Measurements from ENCODE around the gene VSTM2B.

Gene VSTM2B

GRCh38 chr19:29499921-29500590 lies 25.7 kb upstream of the VSTM2B start:
- Mint-ChIP-seq H3K36me3 (ENCODE audit: low read depth) (no peaks in the 10 kb centered on the region), H3K27me3 (ENCODE audit: low read depth, poor library complexity) (peaks cover 6% of the 10 kb centered on the region), H3K9me3 (no peaks in the 10 kb centered on the region), H3K4me1 (peaks cover 26% of the 10 kb centered on the region), H3K27ac (no peak overlapping the region), H3K4me3 (no peak overlapping the region)
- no peak for TF ChIP-seq CTCF (IDR thresholded peaks at IDR 0.05)
- DNase-seq: no peak

DNA sequence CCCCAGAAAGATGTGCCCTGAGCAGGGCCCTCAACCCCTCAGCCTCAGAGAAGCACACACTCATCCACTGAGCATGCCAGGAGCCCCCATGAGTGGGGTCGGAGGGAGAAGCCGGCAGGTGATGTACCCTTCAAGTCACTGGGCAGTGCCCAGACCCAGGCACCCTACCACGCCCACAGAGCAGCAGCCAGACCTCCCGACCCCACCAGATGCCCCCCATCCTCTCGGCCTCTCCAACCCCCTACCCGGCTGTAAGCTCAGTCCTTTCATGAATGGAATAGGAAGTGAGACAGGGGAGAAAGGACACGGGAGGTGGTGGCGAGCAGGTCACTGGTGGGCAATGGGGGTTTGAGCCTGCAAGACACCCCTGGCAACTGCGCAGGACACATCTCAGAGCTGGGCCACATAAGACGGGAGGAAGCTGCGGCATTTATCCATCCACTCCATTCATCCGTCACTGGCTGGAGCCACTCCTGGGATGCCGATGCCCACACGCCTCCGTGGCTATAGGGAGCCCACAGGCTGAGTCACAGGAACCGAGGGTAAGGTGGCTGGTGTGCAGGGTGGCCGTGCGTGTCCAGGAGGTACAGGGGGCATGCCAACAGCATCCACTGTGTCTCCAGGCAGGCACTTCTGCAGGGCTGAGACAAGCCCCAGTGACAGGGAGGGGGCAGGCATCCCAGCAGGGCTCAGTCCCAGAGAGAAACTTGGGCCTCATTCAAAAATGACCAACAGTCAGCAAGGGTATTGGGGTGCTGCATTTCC lies 23.8 kb upstream of the VSTM2B start:
- Mint-ChIP-seq H3K9me3 (no peaks in the 10 kb centered on the region), H3K4me1 (peaks cover 27% of the 10 kb centered on the region), H3K36me3 (ENCODE audit: low read depth) (no peaks in the 10 kb centered on the region), H3K4me3 (no peak overlapping the region), H3K27ac (no peak overlapping the region), H3K27me3 (ENCODE audit: low read depth, poor library complexity) (peaks cover 4% of the 10 kb centered on the region)
- DNase-seq: no peak
- TF ChIP-seq CTCF (IDR thresholded peaks at IDR 0.05): no peak

DNA sequence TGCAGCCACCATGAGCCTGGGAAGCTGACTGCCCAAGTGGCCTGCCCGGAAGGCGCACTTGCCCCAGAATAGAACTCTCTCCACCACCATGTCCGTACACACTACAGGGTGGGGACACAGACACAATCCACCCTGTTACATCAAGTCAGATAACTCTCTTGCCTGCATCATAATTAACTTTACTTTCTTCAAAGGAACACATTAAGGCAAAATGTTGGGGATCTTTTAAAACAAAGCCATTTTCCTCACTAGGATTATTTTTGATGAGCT lies 23.3 kb upstream of the VSTM2B start:
- H3K27ac Mint-ChIP-seq: no peak overlapping the region
- no peak overlapping the region for H3K4me3 Mint-ChIP-seq
- peaks cover 7% of the 10 kb centered on the region for H3K27me3 Mint-ChIP-seq (ENCODE audit: low read depth, poor library complexity)
- H3K9me3 Mint-ChIP-seq: no peaks in the 10 kb centered on the region
- H3K4me1 Mint-ChIP-seq: peaks cover 27% of the 10 kb centered on the region
- no peak for TF ChIP-seq CTCF (IDR thresholded peaks at IDR 0.05)
- DNase-seq: no peak
- no peaks in the 10 kb centered on the region for H3K36me3 Mint-ChIP-seq (ENCODE audit: low read depth)

DNA sequence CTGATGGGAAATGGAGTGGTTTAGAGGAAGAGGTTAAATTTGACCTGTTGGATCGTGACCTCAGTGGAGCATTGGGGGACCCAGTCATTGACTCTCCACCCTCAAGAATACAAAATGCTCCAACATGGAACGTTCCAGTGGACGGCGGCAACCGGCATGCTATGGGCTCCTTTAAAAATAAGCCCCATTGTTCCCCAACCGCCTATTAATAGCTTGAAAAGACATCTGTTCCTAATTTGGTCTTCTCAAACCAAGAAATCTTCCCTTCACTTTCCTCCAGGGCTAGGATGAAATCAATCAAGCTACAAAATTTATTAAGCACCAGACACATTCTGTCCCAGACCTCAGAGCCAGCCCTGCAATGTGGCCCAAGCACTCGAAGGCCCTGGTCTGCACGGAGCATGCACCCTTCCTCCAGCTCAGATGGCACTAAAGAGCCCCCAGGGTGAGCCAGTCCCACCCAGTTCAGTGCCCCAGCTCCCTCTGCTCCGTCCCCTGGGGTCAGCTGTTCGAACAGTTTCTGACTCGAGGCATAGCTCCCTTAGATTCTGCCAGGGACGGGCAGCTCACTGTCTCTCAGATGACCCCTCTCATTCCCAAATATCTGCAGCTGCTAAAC lies 22.5 kb upstream of the VSTM2B start:
- no peak for DNase-seq
- TF ChIP-seq CTCF (IDR thresholded peaks at IDR 0.05): no peak
- Mint-ChIP-seq H3K27me3 (ENCODE audit: low read depth, poor library complexity) (peaks cover 7% of the 10 kb centered on the region), H3K27ac (peak overlapping the region; percentile 68), H3K9me3 (no peaks in the 10 kb centered on the region), H3K36me3 (ENCODE audit: low read depth) (no peaks in the 10 kb centered on the region), H3K4me1 (peaks cover 27% of the 10 kb centered on the region), H3K4me3 (no peak overlapping the region)

- Mint-ChIP-seq H3K36me3 (ENCODE audit: low read depth) (no peaks in the 10 kb centered on the region), H3K27ac (no peak overlapping the region), H3K4me3 (no peak overlapping the region), H3K9me3 (no peaks in the 10 kb centered on the region), H3K27me3 (ENCODE audit: low read depth, poor library complexity) (peaks cover 9% of the 10 kb centered on the region), H3K4me1 (peaks cover 27% of the 10 kb centered on the region)
- DNase-seq: no peak
- TF ChIP-seq CTCF (IDR thresholded peaks at IDR 0.05): no peak
Measured at GRCh38 chr19:29503785-29504184, 22.0 kb upstream of the VSTM2B start.
